ENCODE measurements around the gene ULBP2.
"Not testable (repeated sequence)": the region's sequence is repeated elsewhere in the genome, so short reads cannot be mapped to it uniquely, and the experiment has no call there.

The ULBP2 gene

GRCh38 chr6:149909701-149910470 lies 31.9 kb upstream of the ULBP2 start:
- no peak for DNase-seq

- no peak for DNase-seq
These were observed 31.1 kb upstream of the ULBP2 start for GRCh38 chr6:149910721-149911151.

- DNase-seq = not testable (repeated sequence)
These were observed 29.1 kb upstream of the ULBP2 start for GRCh38 chr6:149912680-149913079.

- no peak for DNase-seq
These were observed 28.7 kb upstream of the ULBP2 start for GRCh38 chr6:149913085-149913484.

DNA sequence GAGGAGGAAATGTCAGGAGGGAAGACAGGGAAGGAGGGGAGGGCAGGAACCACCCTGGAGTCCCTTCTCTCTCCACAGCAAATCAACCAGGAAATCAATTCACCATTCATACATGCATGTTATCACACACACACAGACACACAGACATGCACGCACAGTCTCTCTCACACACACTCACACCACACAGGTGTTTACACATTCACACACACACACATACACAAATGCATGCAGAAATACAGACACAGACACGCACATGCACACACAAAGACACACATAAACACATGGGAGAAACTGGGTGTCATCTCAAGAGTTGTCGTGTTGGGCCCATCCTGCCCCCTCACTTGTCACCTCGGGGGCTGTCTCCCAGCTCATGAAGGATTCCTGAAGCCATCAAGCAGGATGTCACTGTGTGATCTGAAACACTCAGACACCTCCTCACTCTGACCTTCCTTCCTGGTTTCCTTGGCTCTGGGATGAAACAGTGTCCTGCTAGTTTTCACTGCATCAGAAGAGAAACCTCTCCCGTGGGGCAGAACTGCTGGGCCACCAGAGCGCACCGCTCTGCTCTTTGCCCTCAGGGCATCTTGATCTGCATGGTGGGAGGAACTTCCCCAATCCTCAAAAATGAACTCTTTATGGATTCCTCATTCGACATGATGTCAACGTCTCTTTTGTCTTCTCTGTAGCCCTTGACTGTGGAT lies 28.1 kb upstream of the ULBP2 start:
- DNase-seq = no peak

- no peak for DNase-seq
These were observed 25.6 kb upstream of the ULBP2 start for GRCh38 chr6:149915970-149916865.

- no peak for DNase-seq
These were observed 24.1 kb upstream of the ULBP2 start for GRCh38 chr6:149917679-149918078.

- DNase-seq = no peak
These were observed 23.5 kb upstream of the ULBP2 start for GRCh38 chr6:149918151-149918905.

DNA sequence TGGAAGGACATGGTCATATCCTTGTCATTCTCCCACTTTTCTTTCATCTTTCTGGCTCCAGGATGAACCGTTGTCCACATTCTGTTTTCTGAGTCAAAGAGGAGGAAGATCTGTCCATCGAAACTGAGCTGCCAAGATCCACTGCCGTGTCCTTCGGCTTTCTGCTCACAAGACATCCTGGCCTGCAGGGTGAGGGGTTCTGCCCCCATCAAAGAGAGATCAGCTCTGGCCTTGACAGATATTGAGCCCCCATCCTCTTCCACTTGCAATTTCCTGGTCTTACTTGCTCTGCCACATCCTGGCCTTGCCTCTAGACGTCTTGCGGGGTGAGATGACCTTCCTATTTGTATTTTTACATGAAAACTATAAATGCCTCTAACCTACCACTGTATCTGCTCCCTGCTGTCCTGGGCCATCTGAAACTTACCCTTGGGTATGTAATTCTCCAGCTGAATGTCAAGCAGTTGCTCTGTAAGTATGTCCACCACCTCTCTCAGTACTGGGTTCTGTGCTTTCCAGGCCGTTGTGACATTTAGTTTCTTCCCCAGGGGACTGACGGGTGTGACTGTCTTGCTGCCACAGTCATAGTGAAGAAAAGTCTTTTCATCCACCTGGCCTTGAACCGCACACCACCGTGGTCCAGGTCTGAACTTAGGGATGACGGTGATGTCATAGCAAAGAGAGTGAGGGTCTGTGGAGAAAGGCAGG lies 22.5 kb upstream of the ULBP2 start:
- not testable (repeated sequence) for DNase-seq

DNA sequence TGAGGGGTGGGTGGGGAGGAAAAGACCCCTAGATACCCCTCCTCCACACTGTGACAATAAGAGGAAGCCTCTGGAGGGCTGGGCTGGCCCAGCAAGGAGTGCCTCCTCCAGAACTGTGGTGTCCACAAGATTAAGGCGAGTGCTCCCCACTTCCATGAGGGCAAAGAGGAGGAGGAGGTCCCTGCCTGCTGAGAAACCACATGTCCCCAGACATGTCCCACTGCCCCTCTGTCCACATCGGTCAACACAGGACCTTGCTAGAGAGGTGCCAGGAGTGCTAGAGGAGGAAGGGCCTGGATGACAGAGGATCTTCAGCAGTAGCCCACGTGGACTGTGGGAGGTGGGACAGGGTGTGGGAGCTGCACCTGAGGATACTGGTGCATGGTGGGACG lies 22.0 kb upstream of the ULBP2 start:
- DNase-seq = no peak

DNA sequence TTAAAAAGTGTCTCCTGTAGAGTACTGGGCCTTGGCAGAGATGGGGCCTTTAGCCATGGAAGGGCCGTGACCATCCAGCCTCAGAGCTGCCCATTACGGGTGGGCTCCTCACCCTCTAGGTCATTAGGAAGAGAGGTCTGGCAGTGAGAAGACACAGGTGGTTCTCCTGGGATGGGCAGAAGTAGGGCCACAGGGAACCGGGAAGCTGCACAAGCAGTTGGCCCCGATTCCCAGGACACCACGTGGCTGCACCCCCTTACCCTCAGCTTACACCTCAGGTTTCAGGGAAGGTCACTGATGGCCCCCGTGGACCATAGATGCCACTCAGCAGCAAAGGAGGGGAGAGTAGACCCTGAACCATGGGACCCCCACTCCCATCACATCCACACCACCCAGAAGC lies 20.5 kb upstream of the ULBP2 start:
- DNase-seq = no peak

GRCh38 chr6:149922091-149922490 lies 19.7 kb upstream of the ULBP2 start:
- not testable (repeated sequence) for DNase-seq

- peak; percentile 96 for DNase-seq
These were observed 19.0 kb upstream of the ULBP2 start, which contains the start of gene RAET1G for GRCh38 chr6:149922642-149923326. TSS of gene RAET1G (minus strand) at chr6:149923121. CDS start at chr6:149923010, 111 bp downstream.

DNA sequence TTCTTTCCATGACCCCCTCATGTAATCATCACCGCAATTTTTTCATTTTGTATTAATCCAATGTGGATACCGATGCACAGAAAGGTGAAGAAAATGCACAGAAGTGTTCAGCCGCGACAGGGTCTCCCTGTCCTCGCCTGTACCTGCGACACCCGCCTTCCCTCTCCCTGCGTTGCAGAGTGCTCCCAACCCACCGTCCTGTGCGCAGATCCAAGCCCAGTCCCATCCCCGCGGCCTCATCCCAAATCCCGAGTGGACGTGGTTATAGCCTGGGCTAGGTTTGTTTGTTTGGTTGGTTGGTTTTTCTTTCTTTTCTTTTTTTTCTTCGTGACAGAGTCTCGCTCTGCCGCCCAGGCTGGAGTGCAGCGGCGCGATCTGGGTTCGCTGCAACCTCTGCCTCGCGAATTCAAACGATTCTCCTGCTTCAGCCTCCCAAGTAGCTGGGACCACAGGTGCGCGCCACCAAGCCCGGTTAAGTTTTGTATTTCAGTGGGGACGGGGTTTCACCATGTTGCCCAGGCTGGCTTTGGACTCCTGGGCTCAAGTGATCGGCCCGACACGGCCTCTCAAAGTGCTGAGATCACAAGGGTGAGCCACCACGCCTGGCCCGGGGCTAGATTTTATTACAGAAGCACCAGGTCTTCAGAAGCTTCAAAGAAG lies 18.4 kb upstream of the ULBP2 start:
- DNase-seq = no peak

DNA sequence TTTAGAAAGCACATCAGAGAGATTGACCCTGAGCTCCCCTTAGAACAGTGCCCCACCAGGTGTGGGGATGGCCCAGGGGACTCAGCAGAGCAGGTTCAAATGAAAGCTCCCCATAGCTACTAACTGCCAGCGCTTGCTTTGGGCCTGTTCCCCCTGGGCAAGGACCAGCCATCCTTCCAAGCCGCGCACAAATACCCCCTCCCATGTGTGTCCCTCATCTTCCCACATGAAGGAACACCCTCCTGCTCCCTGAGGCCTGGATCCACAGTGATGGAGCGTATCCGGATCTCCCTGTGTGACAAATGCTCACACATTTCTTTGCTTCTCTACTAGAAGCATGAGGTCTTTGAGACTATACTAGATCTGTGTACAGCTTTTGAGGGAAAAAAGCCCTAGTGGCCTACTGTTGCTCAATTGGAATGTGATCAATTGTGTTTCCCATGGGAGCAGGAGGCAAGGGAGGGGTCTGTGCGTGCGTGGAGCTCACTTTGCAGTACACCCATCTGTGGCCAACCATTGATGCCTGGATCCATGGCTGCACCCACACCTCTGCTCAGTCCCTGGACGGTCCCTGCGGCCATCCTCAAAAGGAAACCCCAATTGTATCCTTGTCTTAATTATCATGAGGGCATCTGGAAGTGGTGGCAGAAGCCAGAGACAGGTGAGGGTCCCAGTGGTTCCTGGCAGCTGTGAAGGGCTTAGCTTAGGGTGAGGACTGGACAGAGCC lies 17.4 kb upstream of the ULBP2 start:
- DNase-seq = no peak

- no peak for DNase-seq
These were observed 16.9 kb upstream of the ULBP2 start for GRCh38 chr6:149924933-149925252.

- no peak for DNase-seq
These were observed 16.4 kb upstream of the ULBP2 start for GRCh38 chr6:149925253-149925973.

DNA sequence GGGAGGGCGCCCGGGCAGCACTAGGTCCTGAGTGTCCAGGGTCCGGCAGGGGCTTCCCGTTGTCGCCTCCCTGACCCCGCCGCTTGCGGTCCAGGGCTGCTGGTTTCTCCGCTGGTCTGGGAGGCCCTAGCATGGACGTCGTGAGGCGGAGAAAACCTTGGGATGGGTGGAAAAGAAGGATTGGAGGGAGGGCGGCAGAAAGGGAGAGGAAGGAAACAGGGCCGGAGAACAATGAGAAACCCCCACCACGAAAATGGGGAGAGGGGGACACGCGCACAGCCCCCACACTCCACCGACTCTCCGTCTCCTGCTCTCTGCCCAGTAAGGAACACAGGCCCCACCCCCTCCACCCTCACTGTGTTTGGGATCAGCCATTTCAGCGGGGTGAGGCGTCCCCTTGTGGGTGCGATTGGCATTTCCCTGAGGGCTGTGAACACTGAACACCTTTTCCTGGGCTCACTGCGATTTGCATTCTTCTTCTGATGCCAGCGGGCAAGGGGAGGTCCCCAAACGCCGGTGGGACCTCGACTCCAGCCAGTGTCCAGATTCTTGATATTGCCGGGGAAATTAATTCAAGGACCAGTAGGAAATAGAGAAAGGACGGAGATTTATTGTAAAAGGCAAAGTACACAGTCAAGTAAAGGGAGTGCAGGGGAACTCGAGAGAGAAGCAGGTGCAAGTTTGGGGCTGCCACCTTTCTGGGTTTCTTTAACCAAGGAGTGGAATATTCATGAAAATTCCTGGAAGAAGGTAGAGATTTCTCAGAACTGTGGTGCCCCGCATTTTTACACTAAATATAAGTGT lies 15.6 kb upstream of the ULBP2 start:
- peak; percentile 81 for DNase-seq

Data from fibroblast of skin of right biceps (primary cell).